NAMALWA (cell line): ENCODE measurements around the gene CNPY4.

Source experiments
- DNase-seq: peaks from one replicate; pipeline ENCODE4 v3.0.0-alpha.2; 2015; ENCODE audit warnings: low spot score

Gene CNPY4

GRCh38 chr7:100148559-100149328, 29.3 kb downstream of the CNPY4 start, which contains the start of gene LAMTOR4:
Gene LAMTOR4, plus strand, starts transcription at chr7:100148918. Its CDS starts 55 bp downstream, at chr7:100148973.
- peak; percentile 100 for DNase-seq

GRCh38 chr7:100152404-100152803, 33.0 kb downstream of the CNPY4 start:
- peak; percentile 64 for DNase-seq

GRCh38 chr7:100152937-100153666, 33.7 kb downstream of the CNPY4 start:
- no peak for DNase-seq

GRCh38 chr7:100153708-100154535, 34.5 kb downstream of the CNPY4 start:
- no peak for DNase-seq

- no peak for DNase-seq
These were observed 35.4 kb downstream of the CNPY4 start for GRCh38 chr7:100154651-100155491.

- DNase-seq = peak; percentile 23
These were observed 36.3 kb downstream of the CNPY4 start for GRCh38 chr7:100155553-100156317.

- DNase-seq = peak; percentile 66
These were observed 37.1 kb downstream of the CNPY4 start for GRCh38 chr7:100156331-100157068.

- DNase-seq = no peak
These were observed 37.6 kb downstream of the CNPY4 start for GRCh38 chr7:100157069-100157333.

- no peak for DNase-seq
These were observed 38.1 kb downstream of the CNPY4 start for GRCh38 chr7:100157334-100158228.

GRCh38 chr7:100158229-100159098, 39.0 kb downstream of the CNPY4 start, which contains the start of gene TRAPPC14:
Gene TRAPPC14, minus strand, starts transcription at chr7:100158723. Its CDS starts 224 bp downstream, at chr7:100158499.
- peak; percentile 92 for DNase-seq

- DNase-seq = no peak
These were observed 39.7 kb downstream of the CNPY4 start for GRCh38 chr7:100159099-100159623.

- no peak for DNase-seq
These were observed 40.6 kb downstream of the CNPY4 start for GRCh38 chr7:100160067-100160466.

GRCh38 chr7:100163006-100163531, 43.6 kb downstream of the CNPY4 start:
- no peak for DNase-seq

GRCh38 chr7:100163871-100164270, 44.4 kb downstream of the CNPY4 start:
- DNase-seq = no peak

- no peak for DNase-seq
These were observed 47.0 kb downstream of the CNPY4 start for GRCh38 chr7:100166317-100166940.

- no peak for DNase-seq
These were observed 47.8 kb downstream of the CNPY4 start for GRCh38 chr7:100166970-100167911.
